Neuronal stem cell (in vitro differentiated cells): Measurements from ENCODE around the gene GPR55.

Source experiments
- DNase-seq: peaks from one replicate; pipeline ENCODE4 v3.0.0-alpha.2; 2013; ENCODE audit warnings: low spot score
- H2AFZ ChIP-seq: one replicate; pipeline ENCODE4 v1.6.1; 2013; ENCODE audit warnings: mild to moderate bottlenecking, low read length, inconsistent platforms
- H2AK5ac ChIP-seq: 2 replicates; pipeline ENCODE4 v1.6.1; 2013; ENCODE audit warnings: low read depth, mild to moderate bottlenecking, inconsistent platforms, low read length, moderate library complexity, mixed read lengths
- H2BK120ac ChIP-seq: 2 replicates; pipeline ENCODE4 v1.6.1; 2013; ENCODE audit warnings: low read depth, mild to moderate bottlenecking, inconsistent platforms, low read length, moderate library complexity, mixed read lengths
- H2BK12ac ChIP-seq: one replicate; pipeline ENCODE4 v1.6.1; 2013; ENCODE audit warnings: low read length, inconsistent platforms
- H2BK15ac ChIP-seq: 2 replicates; pipeline ENCODE4 v1.6.1; 2013; ENCODE audit warnings: mild to moderate bottlenecking, low read length, inconsistent platforms, mixed read lengths
- H2BK5ac ChIP-seq: one replicate; pipeline ENCODE4 v1.6.1; 2013; ENCODE audit warnings: inconsistent platforms, mild to moderate bottlenecking, low read length, moderate library complexity
- H3K14ac ChIP-seq: one replicate; pipeline ENCODE4 v1.6.1; 2013; ENCODE audit warnings: low read length, inconsistent platforms
- H3K18ac ChIP-seq: 2 replicates; pipeline ENCODE4 v1.6.1; 2013; ENCODE audit warnings: low read length, inconsistent platforms
- H3K23ac ChIP-seq: 2 replicates; pipeline ENCODE4 v1.6.1; 2013; ENCODE audit warnings: low read depth, mild to moderate bottlenecking, mixed read lengths, low read length, inconsistent platforms; ENCODE audit not compliant: poor library complexity
- H3K27ac ChIP-seq: replicated peaks from 3 replicates; pipeline ENCODE4 v1.5.1; 2013; ENCODE audit warnings: low read length, inconsistent platforms
- H3K27me3 ChIP-seq, 3 experiments: 2 replicates each; pipeline ENCODE4 v1.6.1; 2013; ENCODE audit warnings: low read length in 3 of 3, mild to moderate bottlenecking in 2 of 3, inconsistent platforms in 1 of 3, low read depth in 1 of 3, mixed read lengths in 1 of 3, moderate library complexity in 1 of 3; ENCODE audit not compliant: control insufficient read depth in 3 of 3, insufficient read depth in 3 of 3
- H3K36me3 ChIP-seq, 2 donors: replicated peaks in 1 of 2; 2 replicates each; pipeline ENCODE4 v1.6.1; 2013; ENCODE audit warnings: low read length in 2 of 2; ENCODE audit not compliant: control insufficient read depth in 2 of 2, insufficient read depth in 2 of 2
- H3K4ac ChIP-seq: 2 replicates; pipeline ENCODE4 v1.6.1; 2013; ENCODE audit warnings: inconsistent platforms, mild to moderate bottlenecking, low read length, moderate library complexity
- H3K4me1 ChIP-seq, 2 donors: 1 replicate in 1 of 2; 2 replicates in 1 of 2; pipeline ENCODE4 v1.6.1; 2013; ENCODE audit warnings: low read length in 2 of 2, low read depth in 1 of 2; ENCODE audit not compliant: control insufficient read depth in 2 of 2, insufficient read depth in 1 of 2
- H3K4me2 ChIP-seq: one replicate; pipeline ENCODE4 v1.6.1; 2013; ENCODE audit warnings: mild to moderate bottlenecking, low read length, inconsistent platforms; ENCODE audit not compliant: insufficient read depth, poor library complexity, severe bottlenecking
- H3K4me3 ChIP-seq, 2 donors: 2 replicates each; pipeline ENCODE4 v1.5.1; 2013; ENCODE audit warnings: low read length in 2 of 2, mild to moderate bottlenecking in 2 of 2, inconsistent platforms in 1 of 2, moderate library complexity in 1 of 2
- H3K79me1 ChIP-seq: one replicate; pipeline ENCODE4 v1.6.1; 2013; ENCODE audit warnings: low read depth, mild to moderate bottlenecking, inconsistent platforms, low read length, moderate library complexity
- H3K9ac ChIP-seq: one replicate; pipeline ENCODE4 v1.6.1; 2013; ENCODE audit warnings: mild to moderate bottlenecking, low read depth, low read length, inconsistent platforms; ENCODE audit not compliant: poor library complexity
- H3K9me3 ChIP-seq, 2 donors: replicated peaks in 1 of 2; 2 replicates each; pipeline versions ENCODE3 to v1.6.1; 2013; ENCODE audit warnings: low read length in 2 of 2, mild to moderate bottlenecking in 2 of 2, inconsistent platforms in 1 of 2, low read depth in 1 of 2, mixed read lengths in 1 of 2, moderate library complexity in 1 of 2; ENCODE audit not compliant: control insufficient read depth in 2 of 2, insufficient read depth in 1 of 2
- H4K8ac ChIP-seq: one replicate; pipeline ENCODE4 v1.6.1; 2013; ENCODE audit warnings: low read depth, mild to moderate bottlenecking, inconsistent platforms, low read length, moderate library complexity
- H4K91ac ChIP-seq: one replicate; pipeline ENCODE4 v1.6.1; 2013; ENCODE audit warnings: low read length, low read depth, mild to moderate bottlenecking, inconsistent platforms; ENCODE audit not compliant: poor library complexity
- WGBS, 2 donors: extraction: QIAGEN DNeasy Blood & Tissue Kit; methylation state at CpG; one replicate each; pipeline ENCODE4 v1.1.7; 2013; ENCODE audit warnings: missing lambda C conversion rate in 2 of 2, mixed read lengths in 1 of 2; ENCODE audit not compliant: insufficient read length in 2 of 2, insufficient replicate concordance in 1 of 2; ENCODE audit errors: extremely low coverage in 2 of 2; 5-methylcytosine and 5-hydroxymethylcytosine counted together

Gene GPR55

DNA sequence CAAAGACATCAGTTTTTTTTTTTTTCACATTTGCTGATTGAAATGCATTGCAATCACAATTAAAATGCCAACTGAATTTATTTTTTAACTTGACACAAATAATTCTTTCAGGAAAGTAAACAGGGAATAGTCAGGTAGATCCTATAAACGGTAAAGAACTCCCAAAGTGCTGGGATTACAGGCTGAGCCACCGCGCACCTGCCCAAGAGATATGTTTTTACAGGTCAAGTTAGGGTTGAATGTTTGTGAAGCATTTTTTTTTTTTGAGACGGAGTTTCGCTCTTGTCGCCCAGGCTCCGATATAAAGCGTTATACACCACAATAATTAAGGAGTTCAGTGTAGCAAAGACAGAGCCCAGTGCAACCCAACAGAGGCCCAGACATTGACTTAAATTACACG, 45.2 kb downstream of the GPR55 start:
- H3K23ac ChIP-seq, result no peak overlapping the region
- no peak overlapping the region for H2BK12ac ChIP-seq
- no peaks in the 10 kb centered on the region for H3K9me3 ChIP-seq
- H3K36me3 ChIP-seq, result peaks cover 39 to 53% of the 10 kb centered on the region in 2 donors
- peaks cover 3% of the 10 kb centered on the region for H3K79me1 ChIP-seq
- H2AK5ac ChIP-seq, result no peak overlapping the region
- no peak overlapping the region for H3K4ac ChIP-seq
- no CpG with 5 or more reads among the region's 9 CpGs for WGBS, 2 donors
- DNase-seq, result no peak
- H2BK120ac ChIP-seq, result no peak overlapping the region
- H3K4me1 ChIP-seq, result peaks cover 0 to 10% of the 10 kb centered on the region in 2 donors
- H2BK5ac ChIP-seq, result no peak overlapping the region
- no peak overlapping the region for H3K4me2 ChIP-seq
- no peaks in the 10 kb centered on the region for H3K27me3 ChIP-seq
- H3K4me3 ChIP-seq, result no peak overlapping the region
- no peak overlapping the region for H3K9ac ChIP-seq
- no peak overlapping the region for H3K18ac ChIP-seq
- no peak overlapping the region for H2AFZ ChIP-seq
- H4K8ac ChIP-seq, result no peak overlapping the region
- no peak overlapping the region for H3K27ac ChIP-seq
- H2BK15ac ChIP-seq, result no peak overlapping the region
- H3K14ac ChIP-seq, result no peak overlapping the region
- H4K91ac ChIP-seq, result no peak overlapping the region

DNA sequence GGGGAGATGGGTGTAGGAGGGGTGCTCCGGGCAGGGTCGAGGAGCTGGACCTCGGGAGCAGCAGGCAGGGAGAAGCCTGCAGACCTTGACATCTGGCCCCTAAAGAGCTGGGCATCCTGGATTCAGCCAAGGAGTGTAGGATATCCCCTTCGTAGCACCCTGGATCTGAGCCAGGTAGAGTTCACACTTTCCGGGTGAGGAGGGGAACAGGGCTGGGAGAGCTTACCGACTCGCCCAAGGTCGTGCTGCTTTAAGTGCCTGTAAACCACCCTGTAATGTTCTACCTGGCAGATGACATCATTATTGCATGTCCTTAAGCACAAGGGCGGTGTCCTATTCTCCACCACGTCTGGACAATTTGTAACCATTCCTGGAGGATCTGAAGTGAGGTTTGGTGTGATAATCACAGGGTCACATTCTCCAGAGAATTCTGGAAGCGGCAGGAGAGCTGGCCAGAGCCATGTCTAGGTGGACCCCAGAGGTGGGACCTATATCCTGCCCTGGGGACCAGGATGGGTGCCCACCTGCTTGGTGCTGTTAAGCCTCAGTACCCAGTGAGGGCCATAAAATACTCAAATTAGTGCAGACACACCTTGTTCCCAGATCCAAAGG, 45.7 kb downstream of the GPR55 start:
- Histone ChIP-seq H3K23ac (no peak overlapping the region), H3K79me1 (peaks cover 6% of the 10 kb centered on the region), H2BK15ac (no peak overlapping the region), H3K27me3 (no peaks in the 10 kb centered on the region), H3K9ac (no peak overlapping the region), H3K9me3 (no peaks in the 10 kb centered on the region), H4K91ac (no peak overlapping the region), H3K14ac (no peak overlapping the region), H3K4ac (no peak overlapping the region), H2AFZ (no peak overlapping the region), H4K8ac (no peak overlapping the region), H2BK12ac (no peak overlapping the region), H2AK5ac (no peak overlapping the region), H3K4me1 (peaks cover 0 to 10% of the 10 kb centered on the region in 2 donors), H3K36me3 (peaks cover 39 to 58% of the 10 kb centered on the region in 2 donors), H3K4me2 (no peak overlapping the region), H2BK120ac (no peak overlapping the region), H3K27ac (no peak overlapping the region), H3K18ac (no peak overlapping the region), H2BK5ac (no peak overlapping the region), H3K4me3 (no peak overlapping the region)
- DNase-seq, result no peak
- no CpG with 5 or more reads among the region's 11 CpGs for WGBS, 2 donors

DNA sequence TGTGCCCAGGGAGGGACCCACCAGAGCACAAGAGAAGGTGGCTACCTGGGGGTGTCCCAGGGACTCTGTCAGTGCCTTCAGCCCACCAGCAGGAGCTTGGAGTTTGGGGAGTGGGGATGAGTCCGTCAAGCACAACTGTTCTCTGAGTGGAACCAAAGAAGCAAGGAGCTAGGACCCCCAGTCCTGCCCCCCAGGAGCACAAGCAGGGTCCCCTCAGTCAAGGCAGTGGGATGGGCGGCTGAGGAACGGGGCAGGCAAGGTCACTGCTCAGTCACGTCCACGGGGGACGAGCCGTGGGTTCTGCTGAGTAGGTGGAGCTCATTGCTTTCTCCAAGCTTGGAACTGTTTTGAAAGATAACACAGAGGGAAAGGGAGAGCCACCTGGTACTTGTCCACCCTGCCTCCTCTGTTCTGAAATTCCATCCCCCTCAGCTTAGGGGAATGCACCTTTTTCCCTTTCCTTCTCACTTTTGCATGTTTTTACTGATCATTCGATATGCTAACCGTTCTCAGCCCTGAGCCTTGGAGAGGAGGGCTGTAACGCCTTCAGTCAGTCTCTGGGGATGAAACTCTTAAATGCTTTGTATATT, 46.3 kb downstream of the GPR55 start:
- Histone ChIP-seq H3K27me3 (no peaks in the 10 kb centered on the region), H3K27ac (no peak overlapping the region), H2BK12ac (no peak overlapping the region), H3K79me1 (peaks cover 6% of the 10 kb centered on the region), H4K8ac (no peak overlapping the region), H3K18ac (peak overlapping the region; percentile 27), H3K4me1 (peaks cover 0 to 10% of the 10 kb centered on the region in 2 donors), H2AK5ac (no peak overlapping the region), H2AFZ (no peak overlapping the region), H3K4ac (no peak overlapping the region), H4K91ac (no peak overlapping the region), H3K23ac (no peak overlapping the region), H2BK5ac (no peak overlapping the region), H3K9ac (peak overlapping the region; percentile 44), H3K4me3 (no peak overlapping the region), H3K4me2 (no peak overlapping the region), H3K14ac (no peak overlapping the region), H3K36me3 (peaks cover 42 to 65% of the 10 kb centered on the region in 2 donors), H3K9me3 (no peaks in the 10 kb centered on the region), H2BK15ac (no peak overlapping the region), H2BK120ac (no peak overlapping the region)
- DNase-seq, result no peak
- WGBS, 2 donors, result no CpG with 5 or more reads among the region's 10 CpGs

DNA sequence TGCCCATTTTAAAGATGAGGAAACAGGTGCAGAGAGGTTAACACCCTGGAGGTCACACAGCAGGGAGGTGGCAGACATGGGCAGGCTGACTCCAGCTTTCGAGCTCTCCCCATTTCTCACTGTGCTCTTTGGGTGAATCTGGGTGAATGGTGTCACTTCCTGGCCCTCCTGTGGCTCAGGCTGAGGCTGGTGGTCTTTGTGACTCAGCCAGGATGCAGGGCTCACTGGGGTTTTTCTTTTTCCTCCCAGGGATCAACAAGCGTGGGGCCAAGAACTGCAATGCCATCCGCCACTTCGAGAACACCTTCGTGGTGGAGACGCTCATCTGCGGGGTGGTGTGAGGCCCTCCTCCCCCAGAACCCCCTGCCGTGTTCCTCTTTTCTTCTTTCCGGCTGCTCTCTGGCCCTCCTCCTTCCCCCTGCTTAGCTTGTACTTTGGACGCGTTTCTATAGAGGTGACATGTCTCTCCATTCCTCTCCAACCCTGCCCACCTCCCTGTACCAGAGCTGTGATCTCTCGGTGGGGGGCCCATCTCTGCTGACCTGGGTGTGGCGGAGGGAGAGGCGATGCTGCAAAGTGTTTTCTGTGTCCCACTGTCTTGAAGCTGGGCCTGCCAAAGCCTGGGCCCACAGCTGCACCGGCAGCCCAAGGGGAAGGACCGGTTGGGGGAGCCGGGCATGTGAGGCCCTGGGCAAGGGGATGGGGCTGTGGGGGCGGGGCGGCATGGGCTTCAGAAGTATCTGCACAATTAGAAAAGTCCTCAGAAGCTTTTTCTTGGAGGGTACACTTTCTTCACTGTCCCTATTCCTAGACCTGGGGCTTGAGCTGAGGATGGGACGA, 47.1 kb downstream of the GPR55 start:
- Histone ChIP-seq H4K91ac (no peak overlapping the region), H3K27ac (no peak overlapping the region), H3K36me3 (peaks cover 42 to 71% of the 10 kb centered on the region in 2 donors), H2AFZ (no peak overlapping the region), H3K4ac (no peak overlapping the region), H2AK5ac (no peak overlapping the region), H3K79me1 (peaks cover 6% of the 10 kb centered on the region), H2BK15ac (no peak overlapping the region), H2BK120ac (no peak overlapping the region), H3K4me2 (no peak overlapping the region), H3K18ac (no peak overlapping the region), H3K9ac (no peak overlapping the region), H3K27me3 (no peaks in the 10 kb centered on the region), H2BK12ac (no peak overlapping the region), H3K4me1 (peaks cover 0 to 10% of the 10 kb centered on the region in 2 donors), H3K4me3 (no peak overlapping the region), H4K8ac (no peak overlapping the region), H2BK5ac (no peak overlapping the region), H3K23ac (no peak overlapping the region), H3K9me3 (no peaks in the 10 kb centered on the region), H3K14ac (no peak overlapping the region)
- WGBS, 2 donors, result no CpG with 5 or more reads among the region's 20 CpGs
- DNase-seq, result no peak
